GM19328 (cell line): Measurements from ENCODE around the gene PAIP2.

ENCODE experiments used
- ATAC-seq: cut with Tn5 transposase; IDR thresholded peaks from one replicate; pipeline ENCODE4 v1.9.1; 2021; ENCODE audit warnings: mild to moderate bottlenecking, moderate library complexity; ENCODE audit not compliant: unreplicated experiment

PAIP2 gene

DNA sequence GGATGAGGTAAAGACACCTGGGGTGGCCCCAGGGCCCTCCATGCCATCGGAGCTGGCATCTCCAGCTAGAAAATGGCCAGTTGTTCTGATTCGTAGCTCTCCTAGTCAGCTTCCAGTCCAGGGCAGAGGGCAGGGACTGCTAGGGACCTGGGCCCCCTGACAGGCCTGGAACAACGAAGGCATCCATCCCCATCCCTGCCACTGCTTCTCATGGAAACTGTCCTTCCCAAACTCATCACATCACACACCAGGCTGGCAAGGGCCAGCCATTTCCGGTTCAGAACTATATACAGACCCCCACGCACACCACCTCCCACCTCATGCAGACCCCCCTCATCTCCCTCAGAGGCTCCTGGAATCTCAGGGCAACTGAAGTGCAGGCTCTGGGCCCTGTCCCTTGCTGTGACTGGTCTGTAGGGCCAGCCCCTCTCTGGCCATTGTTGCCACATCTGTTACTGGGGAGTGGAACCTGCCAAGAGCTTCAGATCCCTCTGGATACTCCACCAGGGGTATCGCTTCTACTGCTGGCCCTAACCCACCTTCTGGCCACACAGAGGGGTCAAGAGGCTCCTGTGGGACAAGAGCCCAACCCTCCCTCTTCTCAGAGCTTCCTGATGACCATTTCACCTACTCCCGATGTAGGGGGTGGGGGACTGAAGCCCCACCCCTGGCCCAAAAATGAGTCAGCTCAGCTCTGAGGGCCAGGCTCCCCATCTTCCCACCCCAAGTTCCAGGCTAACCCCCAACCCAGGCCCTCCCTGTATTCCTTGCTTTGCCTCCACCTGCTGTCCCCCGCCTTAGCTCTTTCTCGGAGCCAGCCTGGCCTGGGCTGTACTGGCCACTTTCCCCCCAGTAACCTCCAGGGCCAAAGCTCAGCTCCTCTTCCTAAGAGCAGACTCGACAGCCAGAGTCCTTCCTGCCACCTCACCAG, 49.2 kb downstream of the PAIP2 start:
- no peak for ATAC-seq

DNA sequence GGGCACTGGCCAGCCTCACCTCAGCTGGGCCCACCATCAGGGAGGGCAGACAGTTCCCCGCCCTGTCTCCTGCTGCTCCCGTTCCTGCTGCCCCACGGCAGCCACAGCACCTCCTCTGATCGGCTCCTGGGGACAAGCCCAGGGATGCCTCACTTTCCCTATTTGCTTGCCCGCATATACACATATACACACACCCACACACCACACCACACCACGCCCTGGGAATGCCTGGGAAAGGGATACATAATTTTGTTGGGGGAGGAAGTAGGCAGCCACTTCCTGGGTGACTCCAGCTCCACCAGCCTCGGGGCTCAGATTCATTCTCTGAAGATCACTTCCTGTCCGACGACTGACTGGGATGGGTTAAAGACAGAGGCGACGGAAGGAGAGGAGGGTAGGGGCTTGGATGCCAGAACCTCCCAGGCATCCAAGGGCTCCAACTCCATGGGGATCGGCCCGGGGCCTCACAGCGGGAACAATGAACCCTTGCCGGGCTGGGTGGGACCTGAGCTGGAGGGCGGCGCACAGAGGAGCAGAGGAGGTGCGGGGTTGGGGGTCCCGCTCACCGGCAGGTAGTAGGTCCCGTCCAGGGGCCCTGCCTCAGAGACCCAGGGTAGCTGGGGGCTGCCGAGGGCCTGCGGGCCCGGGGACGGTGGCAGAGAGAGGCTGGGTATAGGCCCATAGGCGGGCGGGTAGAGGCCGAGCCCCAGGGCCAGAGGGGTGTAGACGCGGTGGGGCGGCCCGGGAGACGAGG, 50.1 kb downstream of the PAIP2 start:
- no peak for ATAC-seq

DNA sequence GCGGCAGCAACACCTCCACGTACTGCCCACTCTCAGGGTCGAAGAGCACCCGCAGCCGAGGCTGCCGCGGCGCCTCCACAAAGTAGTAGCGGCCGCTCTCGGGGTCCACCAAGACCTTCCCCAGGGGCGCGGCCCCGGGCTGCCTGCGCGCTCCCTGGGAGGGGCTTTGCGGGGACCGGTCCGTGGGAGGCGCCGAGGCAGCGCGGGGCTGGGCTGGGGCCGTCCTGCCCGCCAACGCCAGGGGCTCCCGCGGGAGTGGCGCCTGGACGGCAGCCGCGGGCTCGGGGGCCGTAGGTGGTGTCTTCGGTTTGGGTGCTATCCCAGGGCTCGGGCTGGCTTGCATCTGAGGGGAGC, 50.6 kb downstream of the PAIP2 start:
- peak; percentile 12 for ATAC-seq

DNA sequence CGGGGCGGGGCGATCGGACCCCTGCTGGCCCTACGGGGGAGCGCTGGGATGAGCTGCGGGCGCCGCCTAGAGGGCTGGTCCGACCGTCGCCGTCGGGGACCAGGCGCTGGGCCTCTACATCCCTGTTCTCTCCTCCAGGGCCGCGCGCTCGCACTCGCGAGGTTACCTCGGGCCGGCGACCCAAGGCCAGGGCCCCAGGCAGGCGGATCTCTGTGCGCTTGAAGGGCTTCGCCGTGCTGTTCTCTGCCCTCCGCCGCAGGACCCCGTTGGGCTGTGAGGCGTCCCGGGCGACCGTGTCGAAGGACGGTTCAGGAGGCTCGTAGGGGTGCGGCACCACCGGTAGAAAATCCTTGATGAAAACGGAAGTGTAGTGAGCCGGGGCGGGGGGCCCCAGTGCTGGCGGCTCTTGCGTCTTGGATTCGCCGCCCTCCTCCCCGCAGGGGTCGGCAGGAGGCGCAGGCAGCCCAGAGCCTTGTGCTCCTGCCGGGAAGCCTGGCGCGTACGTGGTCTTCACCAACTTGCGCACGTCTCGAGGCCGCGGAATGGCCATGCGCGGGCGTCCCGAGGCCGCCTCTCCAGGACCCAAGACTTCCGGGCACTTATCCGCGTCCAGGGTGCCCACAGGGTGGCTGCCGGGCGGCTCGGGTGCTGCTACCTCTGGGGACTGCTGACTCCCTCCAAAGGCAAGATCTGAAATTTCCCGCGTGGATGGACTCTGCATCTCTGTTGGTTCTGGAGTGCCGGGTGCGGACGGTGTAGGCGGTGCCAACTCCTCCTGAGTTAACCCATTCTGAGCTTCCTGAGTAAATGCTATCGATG, 51.2 kb downstream of the PAIP2 start:
- ATAC-seq, result peak; percentile 43

DNA sequence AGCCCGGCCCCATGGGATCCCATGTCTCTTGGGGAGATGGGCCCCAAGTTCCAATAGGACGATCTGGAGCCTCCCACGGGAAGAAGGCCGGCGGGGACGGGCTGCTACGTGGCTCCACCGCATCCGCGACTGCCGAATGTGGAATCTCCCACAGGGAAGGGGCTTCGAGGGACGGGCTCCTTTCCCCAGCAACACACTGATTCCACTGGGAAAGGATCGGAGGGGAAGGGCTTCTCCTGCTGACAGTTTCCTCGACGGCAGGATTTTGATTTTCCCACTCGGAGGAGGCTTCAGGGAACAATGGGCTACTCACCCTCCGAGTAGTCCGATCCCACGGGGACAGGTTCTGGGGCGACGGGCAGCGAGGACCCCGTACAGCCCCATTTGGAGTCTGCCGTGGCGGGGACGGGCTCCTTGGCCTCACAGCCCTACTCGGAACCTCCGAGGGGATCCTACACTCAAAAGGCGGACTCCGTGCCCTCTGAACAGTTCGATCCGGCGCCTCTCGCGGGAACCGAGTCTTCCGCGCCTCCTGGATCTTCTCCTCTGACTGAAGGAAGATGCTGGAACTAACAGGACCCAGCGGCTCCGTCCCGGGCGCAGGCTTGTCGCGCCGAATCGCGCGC, 52.0 kb downstream of the PAIP2 start:
- ATAC-seq, result no peak

DNA sequence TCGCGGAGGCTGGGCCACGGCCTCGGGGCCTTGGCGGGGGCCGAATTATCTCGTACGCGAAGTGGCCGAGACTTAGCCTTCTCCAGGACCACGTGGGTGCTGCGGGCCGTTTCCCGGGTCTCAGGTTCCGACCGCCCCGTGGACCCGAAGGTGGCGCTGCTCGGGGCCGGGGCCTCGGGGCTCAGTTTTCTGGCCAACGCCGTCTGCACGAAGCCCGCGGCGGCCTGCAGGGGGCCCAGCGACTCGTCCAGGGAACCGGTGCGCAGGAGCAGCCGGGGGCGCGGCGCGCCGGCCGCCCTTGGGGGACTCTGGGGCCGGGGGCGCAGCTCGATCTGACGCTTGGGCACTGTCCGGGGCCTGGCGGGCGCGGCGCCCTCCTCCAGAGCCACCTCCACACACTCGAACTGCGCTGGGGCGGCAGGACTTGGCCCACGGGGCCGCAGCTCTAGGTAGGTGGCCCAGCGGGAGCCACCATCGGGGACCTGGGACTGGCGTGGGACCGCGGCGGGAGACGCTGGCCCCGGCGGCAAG, 52.5 kb downstream of the PAIP2 start:
- ATAC-seq, result no peak

DNA sequence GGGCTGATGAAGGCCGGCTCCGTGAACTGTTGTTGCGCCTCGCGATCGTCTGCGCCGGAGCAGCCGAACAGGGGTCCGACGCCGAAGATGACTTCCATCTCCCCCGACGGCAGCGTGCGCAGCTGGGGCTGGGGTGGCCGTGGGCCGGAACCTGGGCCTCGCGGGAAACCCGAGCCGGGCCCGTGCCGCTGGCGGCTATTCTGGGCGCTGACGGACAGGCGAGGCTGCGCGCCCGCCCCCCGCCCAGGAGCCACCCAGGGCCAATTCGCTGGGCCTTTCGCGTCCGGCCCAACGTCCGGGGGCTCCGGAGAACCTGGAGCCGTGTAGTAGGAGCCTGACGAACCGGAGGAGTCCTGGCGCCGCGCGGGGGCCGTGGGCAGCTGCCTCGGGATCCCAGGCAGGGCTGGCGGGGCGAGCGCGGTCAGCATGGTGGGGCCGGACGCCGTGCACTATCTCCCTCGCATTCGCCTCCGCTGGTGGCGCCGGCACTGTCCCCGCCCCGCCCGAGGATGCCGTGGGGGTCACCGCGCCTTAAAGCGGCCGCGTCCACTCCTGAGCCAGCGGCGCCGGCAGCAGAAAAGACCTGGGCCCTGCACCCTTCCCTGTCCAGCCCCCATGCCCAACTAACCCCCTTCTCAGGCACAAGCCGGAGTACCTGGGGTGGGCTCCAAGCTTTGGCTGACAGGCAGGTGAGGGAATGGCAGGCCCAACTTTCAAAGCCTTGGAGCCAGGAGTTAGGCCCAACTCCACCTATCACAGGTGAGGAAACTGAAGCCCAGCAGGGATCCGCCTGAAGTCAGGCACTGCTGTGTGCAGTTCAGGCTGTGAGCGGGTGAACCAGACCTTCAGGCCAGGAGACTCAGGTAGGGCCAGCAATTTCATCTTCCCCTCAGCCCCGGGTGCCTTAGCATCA, 53.3 kb downstream of the PAIP2 start, which contains the start of gene PROB1:
TSS of gene PROB1 (minus strand) at position 451 of the 913 bp plus-strand sequence. CDS start at position 428, 23 bp downstream.
- no peak for ATAC-seq

DNA sequence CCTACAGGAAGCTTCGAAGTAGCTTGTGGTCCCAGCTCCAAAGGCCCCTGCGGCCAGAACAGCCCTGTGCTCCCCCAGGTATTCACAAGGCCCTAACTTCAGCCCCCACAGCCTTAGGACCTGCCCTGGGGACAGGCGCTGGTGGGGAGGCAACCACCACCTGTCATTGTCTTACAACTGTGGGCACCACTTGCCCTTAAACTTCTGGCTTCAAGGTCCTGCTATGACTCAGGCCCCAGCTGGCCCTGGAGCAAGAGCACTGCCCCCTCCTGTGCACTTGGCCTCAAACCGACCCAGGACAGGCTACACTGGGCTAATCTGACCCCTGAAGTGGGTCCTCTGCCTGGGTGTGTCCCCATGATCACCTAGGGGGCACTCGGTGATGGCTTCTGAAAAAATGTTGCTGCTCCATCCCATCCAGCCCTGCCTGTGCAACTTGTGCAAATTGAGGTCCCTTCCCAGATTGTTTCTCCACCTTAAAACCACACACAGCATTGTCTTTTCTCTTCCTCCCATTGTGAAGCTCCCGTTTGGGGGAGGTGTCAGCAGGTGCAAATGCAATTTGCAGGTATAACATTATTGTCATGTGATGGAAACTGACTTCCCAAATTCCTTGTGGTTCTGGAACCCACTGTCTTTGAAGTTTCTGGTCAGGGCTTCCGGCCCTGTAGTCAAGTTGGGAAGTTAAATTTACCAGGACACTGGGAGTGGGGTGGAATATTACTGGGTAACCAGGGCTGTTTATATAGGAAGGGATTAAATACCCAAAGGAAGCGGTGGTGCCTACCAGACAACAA, 54.4 kb downstream of the PAIP2 start:
- ATAC-seq, result no peak

DNA sequence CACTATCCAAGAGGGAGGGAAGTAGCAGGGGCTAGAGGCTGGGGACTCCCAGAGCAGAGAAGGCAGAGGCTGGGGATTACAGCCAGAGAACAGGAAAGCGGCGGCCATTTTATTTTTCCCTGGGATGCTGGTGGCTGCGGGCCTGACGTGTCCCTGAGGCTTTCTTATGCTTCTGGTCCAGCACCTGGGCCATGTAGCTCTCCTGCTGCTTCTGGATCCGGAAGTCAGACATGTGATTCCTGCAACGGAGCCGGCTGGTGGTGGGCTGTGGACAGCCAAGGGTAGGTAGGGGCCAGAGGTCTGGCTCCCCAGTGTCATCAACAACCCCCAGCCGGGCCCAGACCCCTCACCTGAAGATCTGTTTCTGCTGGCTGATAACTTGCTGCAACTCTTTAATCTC, 55.0 kb downstream of the PAIP2 start:
- no peak for ATAC-seq

DNA sequence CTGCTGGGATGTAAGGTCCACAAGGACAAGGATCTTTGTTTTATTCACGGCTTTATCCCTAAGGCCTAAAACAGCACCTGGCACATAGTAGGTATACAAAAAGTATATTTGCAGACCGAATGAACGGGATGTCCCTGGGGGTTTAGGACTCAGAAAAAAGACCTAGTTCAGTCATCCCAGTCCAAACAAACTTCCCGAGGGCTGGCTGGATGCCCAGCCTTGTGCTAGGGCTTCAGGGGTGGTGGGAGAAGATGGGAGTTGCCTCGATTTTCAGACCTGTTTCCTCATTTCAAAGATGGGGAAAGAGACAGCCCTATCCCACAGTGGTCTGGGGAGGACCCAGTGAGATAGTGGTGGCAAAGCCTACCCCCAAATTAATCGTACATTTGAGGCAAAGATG, 56.3 kb downstream of the PAIP2 start:
- no peak for ATAC-seq

DNA sequence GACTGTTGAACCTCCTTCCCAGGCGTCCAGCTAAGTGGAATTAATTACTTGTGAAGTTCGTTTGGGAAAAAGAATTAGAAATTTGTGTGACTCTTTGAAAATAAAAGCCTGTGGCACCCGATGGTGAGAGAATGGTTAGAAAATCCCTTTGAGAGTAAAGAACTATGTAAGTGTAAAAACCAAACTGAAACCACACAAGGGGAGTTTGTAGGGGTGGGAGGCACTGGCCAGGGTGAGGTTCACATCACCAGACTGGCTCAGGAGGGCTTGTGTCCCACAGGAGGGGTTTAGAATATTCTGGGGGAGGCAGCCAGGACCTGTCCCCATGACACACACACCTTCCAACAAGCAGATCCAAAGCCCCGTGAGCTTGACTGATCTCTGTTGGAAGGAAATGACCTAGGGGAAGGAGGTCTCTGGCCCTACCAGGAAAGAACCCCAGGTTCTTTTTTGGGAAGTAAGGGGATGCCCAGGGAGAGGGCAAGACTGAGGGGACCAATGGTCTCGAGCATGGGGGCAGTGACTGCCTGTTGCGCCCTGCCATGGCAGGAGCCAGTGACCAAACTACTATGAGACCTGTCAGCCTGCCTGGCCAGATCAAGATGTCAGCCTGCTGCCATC, 58.0 kb downstream of the PAIP2 start:
- ATAC-seq, result no peak

DNA sequence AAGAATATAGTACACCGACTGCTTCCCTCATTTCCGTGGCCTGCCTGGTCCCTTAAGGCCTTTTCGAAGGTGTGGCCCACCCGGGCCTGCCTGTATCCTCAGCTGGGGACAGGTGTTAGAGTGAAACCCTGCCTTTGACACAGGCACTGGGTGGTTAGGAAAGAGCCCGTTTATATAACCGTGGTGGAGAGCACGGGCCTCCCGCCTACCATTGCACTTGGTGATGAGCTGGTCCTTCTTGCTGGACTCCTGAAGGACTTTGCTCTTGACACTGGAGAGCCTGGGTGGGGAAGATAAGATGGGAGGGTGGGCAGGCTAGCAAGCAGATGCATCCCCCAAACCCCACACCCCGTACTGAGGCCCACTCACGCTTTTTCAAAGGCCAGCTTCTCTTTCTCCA, 59.9 kb downstream of the PAIP2 start:
- ATAC-seq, result no peak

DNA sequence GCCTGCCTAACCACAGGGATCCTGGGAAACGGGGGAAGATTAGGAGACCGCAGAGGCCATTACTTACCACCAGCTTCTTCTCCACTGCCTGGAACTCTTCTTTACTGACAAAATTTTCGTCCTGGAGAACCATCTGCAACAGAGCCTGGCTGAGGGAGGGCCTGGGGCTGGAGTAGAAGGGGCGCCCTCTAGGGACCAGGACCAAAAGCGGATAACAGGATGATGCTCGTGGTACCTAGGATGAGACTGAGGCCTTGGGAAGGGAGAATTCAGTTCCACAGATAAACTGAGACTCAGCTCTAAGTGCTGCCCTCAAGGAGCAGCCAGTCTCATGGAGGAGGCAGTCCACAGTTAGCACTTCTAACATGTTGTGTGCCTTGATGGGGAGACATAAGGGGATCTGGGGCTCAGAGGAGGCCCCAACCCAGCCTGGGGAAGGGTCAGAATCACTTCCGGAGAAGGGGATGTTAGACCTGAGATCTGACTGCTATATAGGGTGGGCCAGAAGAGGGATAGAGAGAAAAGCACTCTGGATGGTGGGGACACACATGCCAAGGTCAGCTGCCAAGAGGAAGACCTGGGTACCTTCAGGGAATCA, 61.0 kb downstream of the PAIP2 start:
- no peak for ATAC-seq

DNA sequence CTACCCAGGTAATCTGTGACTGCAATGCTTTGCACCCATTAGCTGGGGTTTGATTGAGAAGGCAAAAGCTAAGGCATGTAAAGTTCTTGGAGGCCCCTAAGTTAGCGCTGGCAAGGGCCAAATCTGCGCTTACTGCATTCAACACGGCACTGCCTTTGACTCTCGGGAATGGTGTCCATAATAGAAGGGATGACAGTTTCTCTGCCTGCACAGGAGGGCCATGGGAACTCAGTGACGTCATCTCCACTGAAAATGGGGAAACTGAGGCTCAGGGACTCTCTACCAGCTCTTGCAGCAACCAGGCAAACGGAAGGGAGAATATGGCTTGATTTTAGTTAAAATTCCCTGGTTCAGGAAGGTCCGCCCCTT, 61.7 kb downstream of the PAIP2 start:
- no peak for ATAC-seq

DNA sequence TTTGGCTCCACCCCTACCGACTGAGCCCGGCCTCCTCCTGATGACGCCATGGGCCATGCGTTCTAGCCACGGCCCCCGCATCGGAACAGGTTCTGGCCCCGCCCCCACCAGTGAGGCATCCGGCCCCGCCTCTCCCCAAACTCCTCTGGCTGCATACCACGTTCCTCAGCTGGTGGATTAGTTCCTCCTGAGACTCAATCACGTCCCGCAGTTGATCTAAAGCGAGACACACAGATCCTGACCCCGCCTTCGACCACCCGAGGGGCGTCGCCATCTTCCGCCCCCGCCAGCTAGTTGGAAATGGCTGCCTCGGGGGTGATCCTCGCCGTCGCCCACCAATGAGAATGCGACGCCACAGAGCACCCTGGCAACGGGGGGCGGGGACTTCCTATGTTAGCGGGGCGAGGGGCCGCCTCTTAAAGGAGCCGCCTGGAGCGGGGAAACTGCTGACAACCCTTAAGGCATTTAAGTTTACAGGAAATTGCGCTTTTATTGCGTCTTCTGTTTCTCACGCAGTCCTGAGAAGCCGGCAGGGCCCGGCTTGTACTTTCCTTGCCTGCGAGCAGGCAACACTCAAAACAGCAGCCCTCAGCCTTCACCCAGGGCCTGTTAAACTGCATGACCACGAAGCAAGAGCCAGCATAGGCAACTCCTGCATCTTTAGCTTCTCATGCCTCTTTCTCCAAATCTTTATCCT, 62.3 kb downstream of the PAIP2 start, which contains the start of gene SPATA24:
TSS of gene SPATA24 (minus strand) at position 303 of the 697 bp plus-strand sequence. CDS start at position 274, 29 bp downstream.
- peak; percentile 79 for ATAC-seq

DNA sequence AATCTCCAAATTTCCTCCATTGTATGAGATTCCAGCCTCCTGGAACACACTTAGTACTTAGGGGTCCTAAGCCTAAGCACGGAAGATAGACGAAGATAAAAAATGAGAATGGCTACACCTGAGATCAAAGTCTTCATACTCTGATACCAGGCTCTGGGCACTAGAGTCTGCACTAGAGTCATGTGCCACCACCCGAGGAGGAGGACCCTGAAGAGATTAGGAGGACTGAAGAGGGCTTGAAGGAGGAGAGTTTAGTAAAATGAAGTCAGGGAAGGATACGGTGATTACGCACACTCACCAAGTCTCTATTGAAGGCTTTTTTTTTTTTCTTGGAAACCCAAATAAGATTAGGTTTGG, 62.8 kb downstream of the PAIP2 start:
- ATAC-seq, result no peak

DNA sequence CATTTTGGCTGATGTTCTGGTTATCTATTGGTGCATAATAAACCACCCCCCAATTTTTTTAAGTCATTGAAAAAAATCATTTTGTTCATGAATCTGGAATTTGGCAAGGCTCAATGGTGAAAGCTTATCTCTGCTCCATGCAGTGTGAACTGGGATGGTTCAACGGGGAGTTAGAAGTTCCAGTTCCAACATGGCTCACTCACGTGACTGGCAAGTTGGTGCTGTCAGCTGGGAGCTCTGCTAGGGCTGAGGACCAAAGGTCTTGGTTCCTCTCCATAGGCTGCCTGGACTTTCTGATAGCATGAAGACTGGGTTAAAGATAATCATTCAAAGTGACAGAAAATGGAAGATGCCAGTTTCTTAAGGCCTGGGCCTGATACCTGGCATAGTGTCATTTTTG, 65.3 kb downstream of the PAIP2 start:
- ATAC-seq, result no peak
